Spleen (tissue), 7 donors: Measurements from ENCODE around the gene PIGC.

Source experiments
- POLR2A ChIP-seq, 3 donors: fragments of 450-650 bp; IDR thresholded peaks; one replicate each; pipeline ENCODE4 v1.5.1; 2017; ENCODE audit warnings: antibody characterized with exemption in 3 of 3, mild to moderate bottlenecking in 1 of 3
- TF ChIP-seq, protein P1 (sequence below), 11 experiments: fragments of 200-600 bp in 7 of 11; fragments of 450-650 bp in 4 of 11; sonication (generic) in 4 of 11; IDR thresholded peaks in 8 of 11; conservative IDR thresholded peaks in 3 of 11; 1 replicate in 7 of 11; 2 replicates in 4 of 11; pipeline versions ENCODE4 v1.4.0 to v1.8.0; 2016 to 2021; ENCODE audit warnings: antibody characterized with exemption in 11 of 11, inconsistent platforms in 4 of 11, mild to moderate bottlenecking in 1 of 11
- donor health status: DM: no; HTN: no; CAD: no; lungs with moderate emphysema.
- donor health status: DM: no; HTN: no; CAD: no.
- donor health status: DM: no; HTN: no; CAD: no.

DNA sequence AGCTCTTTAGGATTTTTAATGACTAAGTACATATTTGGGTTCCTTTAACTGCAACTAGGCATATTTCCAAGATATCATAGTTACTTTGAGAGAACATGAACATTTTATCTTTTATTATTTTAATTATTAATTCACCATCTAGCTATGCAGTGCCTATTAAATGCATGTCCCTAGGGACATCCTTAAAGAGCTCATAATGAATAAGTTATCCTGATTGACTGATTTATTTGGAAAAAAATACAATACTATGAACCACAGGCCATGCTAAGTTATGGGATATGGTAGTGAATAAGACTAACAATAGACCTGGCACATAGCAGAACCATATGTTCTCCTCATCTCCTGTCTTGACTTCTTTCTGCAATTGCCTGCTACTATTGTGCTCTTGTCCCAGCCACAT lies 39.7 kb downstream of the PIGC start:
- TF ChIP-seq, protein P1, sequence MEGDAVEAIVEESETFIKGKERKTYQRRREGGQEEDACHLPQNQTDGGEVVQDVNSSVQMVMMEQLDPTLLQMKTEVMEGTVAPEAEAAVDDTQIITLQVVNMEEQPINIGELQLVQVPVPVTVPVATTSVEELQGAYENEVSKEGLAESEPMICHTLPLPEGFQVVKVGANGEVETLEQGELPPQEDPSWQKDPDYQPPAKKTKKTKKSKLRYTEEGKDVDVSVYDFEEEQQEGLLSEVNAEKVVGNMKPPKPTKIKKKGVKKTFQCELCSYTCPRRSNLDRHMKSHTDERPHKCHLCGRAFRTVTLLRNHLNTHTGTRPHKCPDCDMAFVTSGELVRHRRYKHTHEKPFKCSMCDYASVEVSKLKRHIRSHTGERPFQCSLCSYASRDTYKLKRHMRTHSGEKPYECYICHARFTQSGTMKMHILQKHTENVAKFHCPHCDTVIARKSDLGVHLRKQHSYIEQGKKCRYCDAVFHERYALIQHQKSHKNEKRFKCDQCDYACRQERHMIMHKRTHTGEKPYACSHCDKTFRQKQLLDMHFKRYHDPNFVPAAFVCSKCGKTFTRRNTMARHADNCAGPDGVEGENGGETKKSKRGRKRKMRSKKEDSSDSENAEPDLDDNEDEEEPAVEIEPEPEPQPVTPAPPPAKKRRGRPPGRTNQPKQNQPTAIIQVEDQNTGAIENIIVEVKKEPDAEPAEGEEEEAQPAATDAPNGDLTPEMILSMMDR (IDR thresholded peaks at IDR 0.05 in 8 of 11, conservative IDR thresholded peaks at IDR 0.05 in 3 of 11): no peak
- no peak for TF ChIP-seq POLR2A (IDR thresholded peaks at IDR 0.05)
